Suprapubic skin (tissue), 4 donors: Measurements from ENCODE around the gene TBC1D25. TPM values are rescaled to one million over a fixed set of nuclear protein-coding genes. Genes with fewer than 3 reads are reported as not detected.
"Not testable (repeated sequence)": the region's sequence is repeated elsewhere in the genome, so short reads cannot be mapped to it uniquely, and the experiment has no call there.

Experiments
- DNase-seq, 2 donors: peaks; one replicate each; pipeline ENCODE4 v3.0.0-alpha.2; 2019; ENCODE audit warnings: low spot score in 2 of 2
- H3K27ac ChIP-seq: fragments of 200-600 bp; sonication (generic); one replicate; pipeline ENCODE4 v1.5.1; 2019
- H3K27me3 ChIP-seq: fragments of 200-600 bp; sonication (generic); one replicate; pipeline ENCODE4 v1.5.1; 2019
- H3K36me3 ChIP-seq: fragments of 200-600 bp; sonication (generic); one replicate; pipeline ENCODE4 v1.5.1; 2019
- H3K4me1 ChIP-seq: fragments of 200-600 bp; sonication (generic); one replicate; pipeline ENCODE4 v1.5.1; 2019
- H3K4me3 ChIP-seq: fragments of 200-600 bp; sonication (generic); one replicate; pipeline ENCODE4 v1.5.1; 2019; ENCODE audit warnings: mild to moderate bottlenecking
- H3K9me3 ChIP-seq: fragments of 200-600 bp; sonication (generic); one replicate; pipeline ENCODE4 v1.5.1; 2019
- EP300 ChIP-seq: sonication (generic); formaldehyde crosslinking; IDR thresholded peaks from one replicate; pipeline ENCODE4 v1.6.1; 2017; ENCODE audit warnings: antibody characterized with exemption
- POLR2A ChIP-seq, 2 donors: fragments of 450-650 bp; IDR thresholded peaks; one replicate each; pipeline ENCODE4 v1.6.1; 2017; ENCODE audit warnings: antibody characterized with exemption in 2 of 2, mild to moderate bottlenecking in 2 of 2, moderate library complexity in 2 of 2
- POLR2AphosphoS5 ChIP-seq, 3 donors: sonication (generic); formaldehyde crosslinking; IDR thresholded peaks; one replicate each; pipeline ENCODE4 v1.6.1; 2017; ENCODE audit warnings: antibody characterized with exemption in 3 of 3
- WGBS: methylation state at CpG from one replicate; pipeline ENCODE4 v1.1.5; 2018; 5-methylcytosine and 5-hydroxymethylcytosine counted together
- total RNA-seq, 4 donors: library from RNA; depleted of rRNA; stranded (reverse); fragments of >200 nt; gene quantifications; one replicate each; pipeline ENCODE4 v1.1.0, GENCODE V29; 2016
- TF ChIP-seq, protein P1 (sequence below), 2 donors: fragments of 200-600 bp in 1 of 2; fragments of 450-650 bp in 1 of 2; sonication (generic) in 1 of 2; IDR thresholded peaks; one replicate each; pipeline ENCODE4 v1.5.1; 2016 to 2019; ENCODE audit warnings: antibody characterized with exemption in 2 of 2, mild to moderate bottlenecking in 1 of 2, moderate library complexity in 1 of 2

The TBC1D25 gene
- total RNA-seq, 4 donors from 2014 or later, result 12.9 to 21.2 (median 17.3) TPM

DNA sequence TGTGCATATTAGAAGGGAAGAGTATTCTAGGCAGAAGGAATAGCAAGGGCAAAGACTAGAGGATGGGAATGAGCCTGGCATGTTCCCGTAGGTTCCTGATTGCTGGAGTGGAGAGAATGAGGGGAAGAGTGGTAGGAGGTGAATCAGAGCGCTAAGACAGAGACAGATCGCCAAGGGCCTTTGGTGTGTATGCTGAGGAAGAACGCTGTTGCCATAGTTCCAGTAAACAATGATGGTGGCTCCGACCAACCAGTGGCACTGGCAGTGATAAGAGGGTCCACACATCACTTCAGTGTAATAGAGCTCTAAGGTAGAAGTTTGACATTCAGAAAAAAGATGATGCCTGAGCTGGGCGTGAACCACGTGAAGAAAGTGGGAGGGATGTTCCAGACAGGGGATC lies 966 bp downstream of the TBC1D25 start:
- 67% methylated on average over 7 of the region's 7 CpGs for WGBS
- TF ChIP-seq, protein P1, sequence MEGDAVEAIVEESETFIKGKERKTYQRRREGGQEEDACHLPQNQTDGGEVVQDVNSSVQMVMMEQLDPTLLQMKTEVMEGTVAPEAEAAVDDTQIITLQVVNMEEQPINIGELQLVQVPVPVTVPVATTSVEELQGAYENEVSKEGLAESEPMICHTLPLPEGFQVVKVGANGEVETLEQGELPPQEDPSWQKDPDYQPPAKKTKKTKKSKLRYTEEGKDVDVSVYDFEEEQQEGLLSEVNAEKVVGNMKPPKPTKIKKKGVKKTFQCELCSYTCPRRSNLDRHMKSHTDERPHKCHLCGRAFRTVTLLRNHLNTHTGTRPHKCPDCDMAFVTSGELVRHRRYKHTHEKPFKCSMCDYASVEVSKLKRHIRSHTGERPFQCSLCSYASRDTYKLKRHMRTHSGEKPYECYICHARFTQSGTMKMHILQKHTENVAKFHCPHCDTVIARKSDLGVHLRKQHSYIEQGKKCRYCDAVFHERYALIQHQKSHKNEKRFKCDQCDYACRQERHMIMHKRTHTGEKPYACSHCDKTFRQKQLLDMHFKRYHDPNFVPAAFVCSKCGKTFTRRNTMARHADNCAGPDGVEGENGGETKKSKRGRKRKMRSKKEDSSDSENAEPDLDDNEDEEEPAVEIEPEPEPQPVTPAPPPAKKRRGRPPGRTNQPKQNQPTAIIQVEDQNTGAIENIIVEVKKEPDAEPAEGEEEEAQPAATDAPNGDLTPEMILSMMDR (IDR thresholded peaks at IDR 0.05), result no peak
- TF ChIP-seq POLR2A (IDR thresholded peaks at IDR 0.05) (no peak), EP300 (no peak), POLR2AphosphoS5 (IDR thresholded peaks at IDR 0.05) (no peak)

DNA sequence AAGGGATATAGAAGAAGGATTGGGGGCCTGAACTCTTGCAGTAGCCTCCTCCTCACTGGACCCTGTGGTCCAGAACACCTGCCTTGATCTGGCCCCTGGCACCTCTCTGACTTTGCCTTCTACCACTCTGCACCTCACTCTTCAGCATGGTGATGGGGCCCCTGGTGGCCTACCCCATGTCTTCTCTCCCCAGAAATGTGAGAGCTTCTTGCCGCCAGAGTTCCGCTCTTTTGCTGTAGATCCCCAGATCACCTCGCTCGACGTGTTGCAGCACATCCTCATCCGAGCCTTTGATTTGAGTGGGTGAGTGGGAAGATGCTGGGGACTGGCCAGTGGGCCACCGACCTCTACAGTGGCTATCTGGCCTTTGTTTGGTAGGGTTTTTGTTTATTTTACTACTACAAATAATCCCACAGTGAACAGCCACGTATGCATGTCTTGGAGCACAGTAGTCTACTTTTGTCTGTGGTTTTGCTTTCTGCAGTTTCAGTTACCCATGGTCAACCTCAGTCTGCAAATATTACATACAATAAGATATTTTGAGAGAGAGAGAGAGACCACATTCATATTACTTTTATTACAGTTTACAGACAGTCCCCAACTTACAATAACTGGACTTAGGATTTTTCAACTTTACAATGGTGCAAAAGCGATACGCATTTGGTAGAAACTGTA lies 1.8 kb downstream of the TBC1D25 start:
- Histone ChIP-seq H3K4me1 (peaks cover 9% of the 10 kb centered on the region), H3K9me3 (no peaks in the 10 kb centered on the region), H3K4me3 (no peak overlapping the region), H3K36me3 (peaks cover 13% of the 10 kb centered on the region), H3K27ac (no peak overlapping the region), H3K27me3 (no peaks in the 10 kb centered on the region)
- TF ChIP-seq POLR2A (IDR thresholded peaks at IDR 0.05), result no peak
- no peak for TF ChIP-seq POLR2AphosphoS5 (IDR thresholded peaks at IDR 0.05)
- TF ChIP-seq, protein P1 (IDR thresholded peaks at IDR 0.05), result no peak
- no peak for TF ChIP-seq EP300
- DNase-seq, result no peak
- 79% methylated on average over 10 of the region's 10 CpGs for WGBS

More for the DNA sequence above, 966 bp downstream of the TBC1D25 start:
- Histone ChIP-seq H3K27me3 (no peaks in the 10 kb centered on the region), H3K4me3 (peak overlapping the region; percentile 66), H3K36me3 (peaks cover 9% of the 10 kb centered on the region), H3K4me1 (peaks cover 9% of the 10 kb centered on the region), H3K9me3 (no peaks in the 10 kb centered on the region), H3K27ac (peak overlapping the region; percentile 93)
- no peak for DNase-seq

DNA sequence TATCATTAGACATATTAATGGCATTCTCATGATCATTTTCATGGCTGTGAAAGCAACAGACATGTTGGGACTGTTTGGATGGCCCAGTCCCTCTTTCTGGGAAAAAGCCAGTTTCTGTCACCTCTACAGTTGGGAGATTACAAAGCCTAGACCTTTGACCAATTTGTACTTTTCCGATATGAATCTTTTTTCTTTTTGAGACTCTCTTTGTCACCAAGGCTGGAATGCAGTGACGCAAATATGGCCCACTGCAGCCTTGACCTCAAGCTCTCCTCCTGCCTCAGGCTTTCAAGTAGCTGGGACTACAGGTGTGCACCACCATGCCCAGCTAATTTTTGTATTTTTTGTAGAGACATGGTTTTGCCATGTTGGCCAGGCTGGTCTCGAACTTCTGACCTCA lies 9.4 kb downstream of the TBC1D25 start:
- Histone ChIP-seq H3K4me1 (no peaks in the 10 kb centered on the region), H3K27ac (no peak overlapping the region), H3K27me3 (no peaks in the 10 kb centered on the region), H3K9me3 (no peaks in the 10 kb centered on the region), H3K4me3 (no peak overlapping the region), H3K36me3 (peaks cover 34% of the 10 kb centered on the region)
- no peak for DNase-seq
- 90% methylated on average over 3 of the region's 3 CpGs for whole genome bisulfite sequencing
- TF ChIP-seq EP300, result no peak
- TF ChIP-seq, protein P1 (IDR thresholded peaks at IDR 0.05), result no peak
- TF ChIP-seq POLR2AphosphoS5 (IDR thresholded peaks at IDR 0.05), result no peak
- TF ChIP-seq POLR2A (IDR thresholded peaks at IDR 0.05), result no peak

DNA sequence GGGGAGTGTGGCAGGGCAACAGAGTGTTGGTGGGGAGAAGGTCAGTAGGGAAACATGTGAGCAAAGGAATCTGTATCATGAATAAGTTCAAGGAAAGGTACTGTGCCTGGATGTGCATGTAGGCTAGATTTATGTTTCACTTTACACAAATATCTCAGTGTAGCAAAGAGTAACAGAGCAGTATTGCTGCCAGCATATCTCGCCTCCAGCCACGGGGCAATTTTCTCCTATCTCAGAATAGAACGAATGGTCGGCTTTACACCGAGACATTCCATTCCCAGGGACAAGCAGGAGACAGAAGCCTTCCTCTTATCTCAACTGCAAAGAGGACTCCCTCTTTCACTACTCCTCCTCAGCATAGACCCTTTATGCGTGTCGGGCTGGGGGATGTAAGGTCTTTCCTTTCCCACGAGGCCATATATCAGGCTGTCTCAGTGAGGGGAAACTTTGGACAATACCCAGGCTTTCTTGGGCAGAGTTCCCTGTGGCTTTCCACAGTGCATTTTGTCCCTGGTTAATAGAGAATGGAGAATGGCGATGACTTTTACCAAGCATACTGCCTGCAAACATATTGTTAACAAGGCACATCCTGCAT lies 16.3 kb downstream of the TBC1D25 start:
- H3K4me1 ChIP-seq, H3K27ac ChIP-seq, H3K4me3 ChIP-seq, DNase-seq, H3K27me3 ChIP-seq, H3K9me3 ChIP-seq: not testable (repeated sequence)
- peaks cover 34% of the 10 kb centered on the region for H3K36me3 ChIP-seq
- 87% methylated on average over 9 of the region's 9 CpGs for WGBS

DNA sequence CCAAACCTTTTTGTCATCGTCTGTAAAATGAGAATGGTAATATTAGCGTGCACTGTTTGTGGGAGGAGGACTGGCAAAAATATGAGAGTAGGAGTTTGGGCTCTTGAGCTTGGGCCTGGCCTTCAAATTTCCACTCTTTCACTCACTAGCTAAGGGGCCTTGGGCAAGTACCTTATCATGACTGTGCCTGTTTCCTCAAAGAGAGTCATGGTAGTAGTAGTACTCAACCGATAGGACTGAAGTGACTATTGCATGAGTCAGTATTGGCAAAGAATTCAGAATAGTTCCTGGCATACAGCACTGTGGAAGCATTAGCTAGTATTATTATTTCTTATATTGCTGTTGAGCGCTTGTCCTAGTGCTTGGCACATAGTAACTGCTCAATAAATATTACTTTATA lies 18.8 kb downstream of the TBC1D25 start:
- TF ChIP-seq, protein P1 (IDR thresholded peaks at IDR 0.05), result no peak
- TF ChIP-seq POLR2A (IDR thresholded peaks at IDR 0.05), result no peak
- TF ChIP-seq EP300, result no peak
- no peak for TF ChIP-seq POLR2AphosphoS5 (IDR thresholded peaks at IDR 0.05)
- H3K27ac ChIP-seq, result no peak overlapping the region
- peaks cover 30% of the 10 kb centered on the region for H3K36me3 ChIP-seq
- no peaks in the 10 kb centered on the region for H3K27me3 ChIP-seq
- 71% methylated on average over 4 of the region's 4 CpGs for WGBS
- no peaks in the 10 kb centered on the region for H3K9me3 ChIP-seq
- H3K4me3 ChIP-seq, result no peak overlapping the region
- no peak for DNase-seq
- H3K4me1 ChIP-seq, result no peaks in the 10 kb centered on the region
